H9 (cell line): Measurements from ENCODE around the gene DACH1. TPM values are rescaled to one million over a fixed set of nuclear protein-coding genes. Genes with fewer than 3 reads are reported as not detected.

ENCODE experiments used
- DNase-seq: peaks from one replicate; pipeline ENCODE4 v3.0.0-alpha.2; 2017
- H2AFZ ChIP-seq: one replicate; pipeline ENCODE4 v1.6.1; 2013; ENCODE audit warnings: mild to moderate bottlenecking, low read length, control low read depth, moderate library complexity
- H2AK5ac ChIP-seq: 2 replicates; pipeline ENCODE4 v1.6.1; 2013; ENCODE audit warnings: low read length, control low read depth, mixed read lengths; ENCODE audit not compliant: insufficient read length
- H2BK120ac ChIP-seq: one replicate; pipeline ENCODE4 v1.6.1; 2013; ENCODE audit warnings: low read depth, mild to moderate bottlenecking, low read length, control low read depth, inconsistent platforms; ENCODE audit not compliant: poor library complexity, severe bottlenecking
- H2BK12ac ChIP-seq: 2 replicates; pipeline ENCODE4 v1.6.1; 2013; ENCODE audit warnings: low read length, control low read depth, mixed read lengths, low read depth; ENCODE audit not compliant: insufficient read length
- H2BK15ac ChIP-seq: 2 replicates; pipeline ENCODE4 v1.6.1; 2013; ENCODE audit warnings: low read depth, low read length, control low read depth
- H2BK20ac ChIP-seq: one replicate; pipeline ENCODE4 v1.6.1; 2013; ENCODE audit warnings: low read depth, mild to moderate bottlenecking, low read length, control low read depth, inconsistent platforms; ENCODE audit not compliant: poor library complexity, severe bottlenecking
- H2BK5ac ChIP-seq: 2 replicates; pipeline ENCODE4 v1.6.1; 2013; ENCODE audit warnings: low read length, control low read depth, mixed read lengths; ENCODE audit not compliant: insufficient read length
- H3K14ac ChIP-seq: 2 replicates; pipeline ENCODE4 v1.6.1; 2013; ENCODE audit warnings: low read length, control low read depth; ENCODE audit not compliant: insufficient read depth
- H3K18ac ChIP-seq: 2 replicates; pipeline ENCODE4 v1.6.1; 2013; ENCODE audit warnings: low read depth, mild to moderate bottlenecking, mixed read lengths, low read length, control low read depth; ENCODE audit not compliant: insufficient read length
- H3K23ac ChIP-seq: 2 replicates; pipeline ENCODE4 v1.6.1; 2013; ENCODE audit warnings: low read length, control low read depth, mixed read lengths, low read depth; ENCODE audit not compliant: insufficient read length
- H3K23me2 ChIP-seq: 2 replicates; pipeline ENCODE4 v1.6.1; 2013; ENCODE audit warnings: low read depth, mild to moderate bottlenecking, mixed read lengths, low read length, control low read depth; ENCODE audit not compliant: insufficient read length, poor library complexity, severe bottlenecking
- H3K27ac ChIP-seq: 2 replicates; pipeline ENCODE4 v1.5.1; 2013; ENCODE audit warnings: low read length, control low read depth, mixed read lengths, low read depth; ENCODE audit not compliant: insufficient read length
- H3K27me3 ChIP-seq: 2 replicates; pipeline ENCODE4 v1.6.1; 2013; ENCODE audit warnings: low read length, control low read depth, inconsistent platforms; ENCODE audit not compliant: insufficient read depth
- H3K4ac ChIP-seq: 2 replicates; pipeline ENCODE4 v1.6.1; 2013; ENCODE audit warnings: low read depth, mild to moderate bottlenecking, control low read depth, inconsistent platforms, low read length, moderate library complexity
- H3K4me1 ChIP-seq: 2 replicates; pipeline ENCODE4 v1.6.1; 2013; ENCODE audit warnings: low read length, control low read depth, inconsistent platforms; ENCODE audit not compliant: insufficient read depth
- H3K4me2 ChIP-seq: 2 replicates; pipeline ENCODE4 v1.6.1; 2013; ENCODE audit warnings: low read length, control low read depth, mixed read lengths; ENCODE audit not compliant: insufficient read length, insufficient read depth
- H3K56ac ChIP-seq: 2 replicates; pipeline ENCODE4 v1.6.1; 2013; ENCODE audit warnings: low read depth, mild to moderate bottlenecking, mixed read lengths, low read length, control low read depth; ENCODE audit not compliant: insufficient read length
- H3K79me1 ChIP-seq: 2 replicates; pipeline ENCODE4 v1.6.1; 2013; ENCODE audit warnings: low read depth, mild to moderate bottlenecking, moderate library complexity, low read length, control low read depth, inconsistent platforms; ENCODE audit not compliant: insufficient read depth, poor library complexity, severe bottlenecking
- H3K79me2 ChIP-seq: 2 replicates; pipeline ENCODE4 v1.6.1; 2013; ENCODE audit warnings: low read length, control low read depth, inconsistent platforms; ENCODE audit not compliant: insufficient read depth
- H3K9ac ChIP-seq: 2 replicates; pipeline ENCODE4 v1.6.1; 2013; ENCODE audit warnings: low read length, control low read depth, mixed read lengths; ENCODE audit not compliant: insufficient read length; ENCODE audit errors: extremely low read depth
- H3K9me3 ChIP-seq: one replicate; pipeline ENCODE4 v1.6.1; 2013; ENCODE audit warnings: low read depth, low read length, inconsistent platforms; ENCODE audit not compliant: control insufficient read depth
- H3T11ph ChIP-seq: one replicate; pipeline ENCODE4 v1.6.1; 2013; ENCODE audit warnings: mild to moderate bottlenecking, low read length, control low read depth, inconsistent platforms
- H4K20me1 ChIP-seq: one replicate; pipeline ENCODE4 v1.6.1; 2013; ENCODE audit not compliant: control insufficient read depth, insufficient read length, insufficient read depth
- H4K5ac ChIP-seq: 2 replicates; pipeline ENCODE4 v1.6.1; 2013; ENCODE audit warnings: low read depth, mild to moderate bottlenecking, mixed read lengths, low read length, control low read depth; ENCODE audit not compliant: insufficient read length
- H4K8ac ChIP-seq: replicated peaks from 2 replicates; pipeline ENCODE4 v1.6.1; 2013; ENCODE audit warnings: low read length, control low read depth, mixed read lengths, low read depth; ENCODE audit not compliant: insufficient read length
- H4K91ac ChIP-seq: 2 replicates; pipeline ENCODE4 v1.6.1; 2013; ENCODE audit warnings: low read depth, mild to moderate bottlenecking, moderate library complexity, mixed read lengths, low read length, control low read depth; ENCODE audit not compliant: insufficient read length
- H3K27ac Mint-ChIP-seq, 3 experiments: 2 replicates in 2 of 3; 3 replicates in 1 of 3; pipeline ENCODE4 v1.8.0; 2020 to 2021; ENCODE audit warnings: mixed read lengths in 3 of 3, mild to moderate bottlenecking in 1 of 3, moderate library complexity in 1 of 3
- H3K27me3 Mint-ChIP-seq: 2 replicates; pipeline ENCODE4 v1.8.0; 2021; ENCODE audit warnings: low read depth, mild to moderate bottlenecking, moderate library complexity, mixed read lengths
- H3K36me3 Mint-ChIP-seq, 3 experiments: 2 replicates in 2 of 3; 3 replicates in 1 of 3; pipeline ENCODE4 v1.8.0; 2020 to 2021; ENCODE audit warnings: low read depth in 3 of 3, mixed read lengths in 3 of 3; ENCODE audit not compliant: insufficient read depth in 1 of 3
- H3K4me1 Mint-ChIP-seq, 2 experiments: 2 replicates each; pipeline ENCODE4 v1.8.0; 2020; ENCODE audit warnings: mixed read lengths in 2 of 2
- H3K4me3 Mint-ChIP-seq, 2 experiments: 2 replicates in 1 of 2; 3 replicates in 1 of 2; pipeline ENCODE4 v1.8.0; 2020 to 2021; ENCODE audit warnings: mild to moderate bottlenecking in 2 of 2, mixed read lengths in 2 of 2, moderate library complexity in 1 of 2
- H3K9me3 Mint-ChIP-seq, 2 experiments: 2 replicates in 1 of 2; 3 replicates in 1 of 2; pipeline ENCODE4 v1.8.0; 2020; ENCODE audit warnings: mild to moderate bottlenecking in 2 of 2, mixed read lengths in 2 of 2, moderate library complexity in 1 of 2
- CTCF ChIP-seq: fragments of 200-600 bp; sonication (generic); conservative IDR thresholded peaks from 3 replicates; pipeline ENCODE4 v1.8.0; 2021; ENCODE audit warnings: antibody characterized with exemption, mild to moderate bottlenecking
- WGBS: extraction: QIAGEN DNeasy Blood & Tissue Kit; methylation state at CpG from one replicate; pipeline ENCODE4 v1.1.7; 2013; ENCODE audit warnings: missing lambda C conversion rate, low lambda C conversion rate, mixed read lengths; ENCODE audit not compliant: insufficient read length; ENCODE audit errors: extremely low coverage; 5-methylcytosine and 5-hydroxymethylcytosine counted together
- total RNA-seq: library from RNA; stranded (reverse); gene quantifications from 2 replicates; pipeline ENCODE4 v1.2.1, GENCODE V29; 2021

The DACH1 gene
- total RNA-seq, 1 experiment from 2014 or later = not detected

- H2BK20ac ChIP-seq = no peak overlapping the region
- H3K79me2 ChIP-seq = no peaks in the 10 kb centered on the region
- no peaks in the 10 kb centered on the region for H3K27me3 ChIP-seq
- no peak overlapping the region for H3K14ac ChIP-seq
- no peak overlapping the region for H2BK12ac ChIP-seq
- no peak overlapping the region for H2AFZ ChIP-seq
- no peak overlapping the region for H3K23ac ChIP-seq
- H4K8ac ChIP-seq = no peak overlapping the region
- no peaks in the 10 kb centered on the region for H3K79me1 ChIP-seq
- H2BK120ac ChIP-seq = no peak overlapping the region
- Mint-ChIP-seq H3K27me3 (no peaks in the 10 kb centered on the region), H3K4me1 (peaks cover 7 to 8% of the 10 kb centered on the region in 2 experiments), H3K4me3 (no peak overlapping the region), H3K9me3 (no peaks in the 10 kb centered on the region), H3K36me3 (no peaks in the 10 kb centered on the region), H3K27ac (no peak overlapping the region)
- no peaks in the 10 kb centered on the region for H3K9me3 ChIP-seq
- no peak overlapping the region for H3K56ac ChIP-seq
- H3T11ph ChIP-seq = no peak overlapping the region
- DNase-seq = no peak
- H3K27ac ChIP-seq = no peak overlapping the region
- no peak overlapping the region for H4K5ac ChIP-seq
- H4K91ac ChIP-seq = no peak overlapping the region
- H3K4me1 ChIP-seq = no peaks in the 10 kb centered on the region
- TF ChIP-seq CTCF = no peak
- no peak overlapping the region for H3K4ac ChIP-seq
- H2AK5ac ChIP-seq = no peak overlapping the region
- H3K18ac ChIP-seq = no peak overlapping the region
- H2BK5ac ChIP-seq = no peak overlapping the region
- H3K9ac ChIP-seq = no peak overlapping the region
- WGBS = no CpG with 5 or more reads among the region's 2 CpGs
- no peak overlapping the region for H3K4me2 ChIP-seq
- no peaks in the 10 kb centered on the region for H4K20me1 ChIP-seq
- no peak overlapping the region for H2BK15ac ChIP-seq
- H3K23me2 ChIP-seq = no peaks in the 10 kb centered on the region
Measured at GRCh38 chr13:71703138-71703537, 163.9 kb downstream of the DACH1 start.
